Measurements from ENCODE around the gene NAV1. TPM values are rescaled to one million over a fixed set of nuclear protein-coding genes. Genes with fewer than 3 reads are reported as not detected.
A peak's percentile ranks its signal among the peaks of the same experiment; 100 is the strongest.

NAV1 gene
- total and polyA plus RNA-seq, 2 of the 8 experiments (the other 6 are each of a cell fraction or from before 2014, with no cell fraction given), result 9.9 to 42.7 TPM

GRCh38 chr1:201503397-201504176 is 35.3 kb upstream of the NAV1 start (continued):
- TF ChIP-seq TBP (IDR thresholded peaks at IDR 0.05; ENCODE audit: low read depth, low read length), result peak; percentile 64; the same call in 1 of the 2 replicates
- TF ChIP-seq EP300 (IDR thresholded peaks at IDR 0.05; ENCODE audit: borderline replicate concordance in 1 of 2, low read depth in 2 of 2, low read length in 2 of 2), result peak in 1 of 2 experiments; percentile 18; a peak in 1 of 3 replicates
- no peak for TF ChIP-seq HDAC6 (IDR thresholded peaks at IDR 0.05; ENCODE audit: low read depth, low read length)
- no peak; the same call in 1 of the 2 replicates for TF ChIP-seq CHD2 (IDR thresholded peaks at IDR 0.05; ENCODE audit: low read length)
- TF ChIP-seq POLR2AphosphoS5 (IDR thresholded peaks at IDR 0.05; ENCODE audit: low read depth, low read length), result peak; percentile 32; the same call in 1 of the 2 replicates
- TF ChIP-seq SP1 (IDR thresholded peaks at IDR 0.05; ENCODE audit: low read depth, low read length), result 0 out of 2 replicates have a peak, but pooled peaks have one; percentile 30
- TF ChIP-seq MAX (IDR thresholded peaks at IDR 0.05), result no peak
- TF ChIP-seq BRCA1 (IDR thresholded peaks at IDR 0.05; ENCODE audit: low read depth, low read length), result no peak
- TF ChIP-seq CREB1 (IDR thresholded peaks at IDR 0.05), result peak; percentile 83
- no peak for TF ChIP-seq RBBP5 (IDR thresholded peaks at IDR 0.05; ENCODE audit: borderline replicate concordance, low read depth, low read length)
- no peak for TF ChIP-seq RFX5 (IDR thresholded peaks at IDR 0.05; ENCODE audit: borderline replicate concordance, low read depth, low read length)
- TF ChIP-seq YY1 (IDR thresholded peaks at IDR 0.05; ENCODE audit: low read depth, low read length), result 0 out of 2 replicates have a peak, but pooled peaks have one; percentile 13
- TF ChIP-seq TEAD4 (IDR thresholded peaks at IDR 0.05; ENCODE audit: low read depth, low read length), result peak; percentile 89
- TF ChIP-seq TAF1 (IDR thresholded peaks at IDR 0.05; ENCODE audit: low read depth, low read length), result peak; percentile 58
- 0 out of 2 replicates have a peak, but pooled peaks have one; percentile 40 for TF ChIP-seq TCF12 (IDR thresholded peaks at IDR 0.05; ENCODE audit: low read depth, low read length)
- TF ChIP-seq POU5F1 (IDR thresholded peaks at IDR 0.05; ENCODE audit: low read depth, low read length), result no peak

Data from H1 (cell line).